HepG2 (cell line): ENCODE measurements around the gene JMY. TPM values are rescaled to one million over a fixed set of nuclear protein-coding genes. Genes with fewer than 3 reads are reported as not detected.

Experiments used
- ATAC-seq: fragments of 200-7000 bp; cut with Tn5 transposase; 3 replicates; pipeline ENCODE4 v1.9.1; 2020; ENCODE audit warnings: mild to moderate bottlenecking, moderate library complexity
- BruUV-seq: library from RNA; stranded (reverse); fragments of 400-500 nt; replicated peaks from 2 replicates; lab custom pipeline; 2021; lab: Mats Ljungman, UMichigan
- CTCF ChIA-PET: fragments of 300-600 bp; formaldehyde crosslinking; extraction: SDS; loops from one replicate; lab custom pipeline; 2021; ENCODE audit warnings: low total read pairs, inconsistent platforms, low intra/inter-chr PET ratio; lab: Yijun Ruan, JAX
- POLR2A ChIA-PET: fragments of 350-600 bp; sonication (Branson Sonifier 250); formaldehyde crosslinking; loops from one replicate; lab custom pipeline; 2020; ENCODE audit warnings: antibody characterized with exemption, inconsistent platforms; lab: Yijun Ruan, JAX
- DNase-seq: peaks from one replicate; pipeline ENCODE4 v3.0.0-alpha.2; 2015; ENCODE audit warnings: low spot score
- FAIRE-seq: peaks from 3 replicates; lab custom pipeline; 2011; peaks lifted over from hg19 to GRCh38; lab: Jason Lieb, UNC
- H2AFZ ChIP-seq: one replicate; pipeline ENCODE4 v1.6.1; 2011; ENCODE audit warnings: low read length, inconsistent platforms
- H3K27ac ChIP-seq: fragments of 300-600 bp; 3 replicates; pipeline ENCODE4 v1.8.0; 2011; ENCODE audit warnings: mixed run types, mild to moderate bottlenecking, mixed read lengths, low read length, inconsistent platforms; ENCODE audit not compliant: insufficient read depth; ENCODE audit errors: extremely low read length
- H3K27me3 ChIP-seq, 2 experiments: fragments of 200-600 bp in 1 of 2; 2 replicates in 1 of 2; 3 replicates in 1 of 2; pipeline versions ENCODE4 v1.6.0 to v1.8.0; 2011; ENCODE audit warnings: low read length in 2 of 2, mild to moderate bottlenecking in 2 of 2, moderate library complexity in 2 of 2, inconsistent platforms in 1 of 2; ENCODE audit not compliant: insufficient read depth in 2 of 2, control insufficient read depth in 1 of 2
- H3K36me3 ChIP-seq, 2 experiments: fragments of 200-600 bp in 1 of 2; replicated peaks in 1 of 2; 2 replicates in 1 of 2; 3 replicates in 1 of 2; pipeline versions ENCODE4 v1.5.1 to v1.8.0; 2011; ENCODE audit warnings: low read length in 2 of 2, inconsistent platforms in 1 of 2; ENCODE audit not compliant: insufficient read depth in 2 of 2, control insufficient read depth in 1 of 2
- H3K4me1 ChIP-seq: 2 replicates; pipeline ENCODE4 v1.5.1; 2012; ENCODE audit warnings: low read length, inconsistent platforms; ENCODE audit not compliant: insufficient read depth
- H3K4me2 ChIP-seq: 2 replicates; pipeline ENCODE4 v1.6.0; 2011; ENCODE audit warnings: low read depth, low read length, inconsistent platforms
- H3K4me3 ChIP-seq, 3 experiments: fragments of 200-600 bp in 1 of 3; sonication (generic), shearing (Covaris generic) in 1 of 3; replicated peaks in 1 of 3; 2 replicates each; pipeline ENCODE4 v1.5.1; 2011 to 2016; ENCODE audit warnings: low read length in 3 of 3, inconsistent platforms in 2 of 3, low read depth in 2 of 3, mild to moderate bottlenecking in 2 of 3, control low read depth in 1 of 3, mixed read lengths in 1 of 3; ENCODE audit not compliant: insufficient read depth in 1 of 3
- H3K79me2 ChIP-seq: one replicate; pipeline ENCODE4 v1.6.1; 2011; ENCODE audit warnings: low read length, inconsistent platforms; ENCODE audit not compliant: insufficient read depth
- H3K9ac ChIP-seq: 2 replicates; pipeline ENCODE4 v1.6.0; 2011; ENCODE audit warnings: mild to moderate bottlenecking, low read depth, low read length, inconsistent platforms; ENCODE audit not compliant: insufficient read depth
- H3K9me3 ChIP-seq: 2 replicates; pipeline ENCODE4 v1.5.1; 2012; ENCODE audit warnings: mild to moderate bottlenecking, low read length
- H4K20me1 ChIP-seq: 2 replicates; pipeline ENCODE4 v1.6.0; 2011; ENCODE audit warnings: inconsistent platforms, mild to moderate bottlenecking, low read length, moderate library complexity; ENCODE audit not compliant: insufficient read depth
- HNRNPK ChIP-seq: fragments of 200-400 bp; formaldehyde crosslinking; IDR thresholded peaks from 2 replicates; pipeline ENCODE4 v1.6.1; 2018; ENCODE audit warnings: low read length, low read depth, moderate library complexity, mild to moderate bottlenecking; ENCODE audit not compliant: poor library complexity, severe bottlenecking
- JARID2 ChIP-seq: sonication (generic); formaldehyde crosslinking; IDR thresholded peaks from 2 replicates; pipeline ENCODE4 v1.8.1; 2023; ENCODE audit warnings: missing genetic modification reagents, inconsistent platforms; ENCODE audit not compliant: insufficient replicate concordance
- MXD4 ChIP-seq: IDR thresholded peaks from 2 replicates; pipeline ENCODE4 v1.6.1; 2016; ENCODE audit warnings: mild to moderate bottlenecking, missing biosample characterization, missing genetic modification reagents
- NONO ChIP-seq, 2 experiments: fragments of 450-650 bp in 1 of 2; sonication (generic) in 1 of 2; formaldehyde crosslinking in 1 of 2; IDR thresholded peaks in 1 of 2; conservative IDR thresholded peaks in 1 of 2; 2 replicates each; pipeline versions ENCODE4 v1.6.1 to v1.8.0; 2017 to 2022; ENCODE audit warnings: mild to moderate bottlenecking in 1 of 2, missing genetic modification reagents in 1 of 2, moderate library complexity in 1 of 2
- PHF20 ChIP-seq: sonication (generic); formaldehyde crosslinking; IDR thresholded peaks from 2 replicates; pipeline ENCODE4 v1.5.0; 2020; ENCODE audit warnings: mild to moderate bottlenecking, missing genetic modification reagents
- RARG ChIP-seq: sonication (generic); formaldehyde crosslinking; IDR thresholded peaks from 2 replicates; pipeline ENCODE4 v1.4.0; 2020; ENCODE audit warnings: low read depth, mild to moderate bottlenecking, missing genetic modification reagents
- SRSF1 ChIP-seq: fragments of 200-400 bp; formaldehyde crosslinking; optimal IDR thresholded peaks from 2 replicates; pipeline ENCODE3; 2017; ENCODE audit warnings: mild to moderate bottlenecking, low read depth, low read length, moderate library complexity
- ZMYM2 ChIP-seq: sonication (generic); formaldehyde crosslinking; IDR thresholded peaks from 2 replicates; pipeline ENCODE4 v1.8.0; 2022; ENCODE audit warnings: mild to moderate bottlenecking, missing genetic modification reagents
- ZNF326 ChIP-seq: sonication (generic); formaldehyde crosslinking; IDR thresholded peaks from 2 replicates; pipeline ENCODE4 v1.4.0; 2020; ENCODE audit warnings: missing genetic modification reagents, borderline replicate concordance
- ZNF512 ChIP-seq: sonication (generic); formaldehyde crosslinking; IDR thresholded peaks from 2 replicates; pipeline ENCODE4 v1.4.0; 2020; ENCODE audit warnings: mild to moderate bottlenecking, missing genetic modification reagents
- WGBS: methylation state at CpG from one replicate; pipeline ENCODE4 v1.1.6; 2017; ENCODE audit warnings: low lambda C conversion rate; 5-methylcytosine and 5-hydroxymethylcytosine counted together
- in situ Hi-C: cut with HindIII; loops from 2 replicates; pipeline ENCODE4 v1.10.0; 2017; ENCODE audit warnings: low pct_unique_long_range_greater_than_20kb; ENCODE audit not compliant: extremely low pct_ligation_motif_present
- intact Hi-C: fragments of 100-400 bp; cut with micrococcal nuclease; formaldehyde crosslinking; loops from one replicate; pipeline ENCODE4 v1.10.0; 2022; ENCODE audit not compliant: unreplicated experiment
- polyA plus RNA-seq, 8 experiments: library from polyadenylated mRNA; depleted of rRNA in 3 of 8; stranded (reverse) in 7 of 8; unstranded in 1 of 8; fragments of >200 nt; fragmentation: Illumina TruSeq in 4 of 8; extraction: Trizol in 4 of 8; gene quantifications; 2 replicates each; pipeline versions ENCODE4 v1.2.1 to v1.2.3, GENCODE V29; 2011 to 2016; ENCODE audit warnings: low read depth in 4 of 8, missing spikeins in 1 of 8, mixed read lengths in 1 of 8; ENCODE audit not compliant: insufficient read depth in 1 of 8
- total RNA-seq, 5 experiments: library from RNA; depleted of rRNA; stranded (reverse); fragments of >200 nt; fragmentation: Illumina TruSeq; extraction: Trizol; gene quantifications; 2 replicates each; pipeline ENCODE4 v1.2.3, GENCODE V29; 2016; ENCODE audit warnings: low read depth in 1 of 5
- TF ChIP-seq, protein P1 (sequence below): sonication (generic); formaldehyde crosslinking; IDR thresholded peaks from 2 replicates; pipeline ENCODE4 v1.5.0; 2020; ENCODE audit warnings: mild to moderate bottlenecking, missing genetic modification reagents
- TF ChIP-seq, protein P2 (sequence below): sonication (generic); formaldehyde crosslinking; IDR thresholded peaks from 2 replicates; pipeline ENCODE4 v1.5.1; 2020; ENCODE audit warnings: mild to moderate bottlenecking, missing genetic modification reagents

Gene JMY
- total and polyA plus RNA-seq, 2 of the 13 experiments (the other 11 are each of a cell fraction or from before 2014, with no cell fraction given): 4.0 to 4.2 TPM

DNA sequence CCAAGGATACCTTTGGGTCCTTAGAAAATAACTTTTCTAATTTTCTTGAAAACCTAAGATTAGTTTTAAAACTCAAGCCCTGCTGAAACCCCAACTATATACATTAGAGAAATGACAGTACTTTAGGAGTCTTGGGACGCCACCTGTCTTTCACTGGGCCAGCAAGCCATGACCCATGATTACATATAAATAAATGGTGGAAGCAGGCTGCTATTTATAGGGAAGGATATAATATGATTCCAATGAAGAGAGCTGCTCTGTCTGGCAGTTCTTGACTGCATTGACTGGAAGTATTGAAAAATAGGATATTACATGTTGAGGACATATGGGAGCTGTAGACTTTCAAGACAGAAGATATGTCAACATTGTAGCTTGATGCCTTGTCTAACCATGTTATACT is 7.3 kb downstream of the JMY start:
- POLR2A ChIA-PET: no interaction called here
- TF ChIP-seq PHF20 (CRISPR knock-in tag) (no peak), ZNF512 (CRISPR knock-in tag) (no peak), MXD4 (CRISPR knock-in tag) (no peak), HNRNPK (no peak), RARG (CRISPR knock-in tag) (no peak), NONO (IDR thresholded peaks at IDR 0.05) (no peak), NONO (CRISPR knock-in tag; conservative IDR thresholded peaks at IDR 0.05) (no peak), JARID2 (CRISPR knock-in tag) (no peak), SRSF1 (no peak), ZMYM2 (no peak), ZNF326 (CRISPR knock-in tag) (no peak)
- TF ChIP-seq, protein P1, sequence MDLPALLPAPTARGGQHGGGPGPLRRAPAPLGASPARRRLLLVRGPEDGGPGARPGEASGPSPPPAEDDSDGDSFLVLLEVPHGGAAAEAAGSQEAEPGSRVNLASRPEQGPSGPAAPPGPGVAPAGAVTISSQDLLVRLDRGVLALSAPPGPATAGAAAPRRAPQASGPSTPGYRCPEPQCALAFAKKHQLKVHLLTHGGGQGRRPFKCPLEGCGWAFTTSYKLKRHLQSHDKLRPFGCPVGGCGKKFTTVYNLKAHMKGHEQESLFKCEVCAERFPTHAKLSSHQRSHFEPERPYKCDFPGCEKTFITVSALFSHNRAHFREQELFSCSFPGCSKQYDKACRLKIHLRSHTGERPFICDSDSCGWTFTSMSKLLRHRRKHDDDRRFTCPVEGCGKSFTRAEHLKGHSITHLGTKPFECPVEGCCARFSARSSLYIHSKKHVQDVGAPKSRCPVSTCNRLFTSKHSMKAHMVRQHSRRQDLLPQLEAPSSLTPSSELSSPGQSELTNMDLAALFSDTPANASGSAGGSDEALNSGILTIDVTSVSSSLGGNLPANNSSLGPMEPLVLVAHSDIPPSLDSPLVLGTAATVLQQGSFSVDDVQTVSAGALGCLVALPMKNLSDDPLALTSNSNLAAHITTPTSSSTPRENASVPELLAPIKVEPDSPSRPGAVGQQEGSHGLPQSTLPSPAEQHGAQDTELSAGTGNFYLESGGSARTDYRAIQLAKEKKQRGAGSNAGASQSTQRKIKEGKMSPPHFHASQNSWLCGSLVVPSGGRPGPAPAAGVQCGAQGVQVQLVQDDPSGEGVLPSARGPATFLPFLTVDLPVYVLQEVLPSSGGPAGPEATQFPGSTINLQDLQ (CRISPR knock-in tag): no peak
- TF ChIP-seq, protein P2, sequence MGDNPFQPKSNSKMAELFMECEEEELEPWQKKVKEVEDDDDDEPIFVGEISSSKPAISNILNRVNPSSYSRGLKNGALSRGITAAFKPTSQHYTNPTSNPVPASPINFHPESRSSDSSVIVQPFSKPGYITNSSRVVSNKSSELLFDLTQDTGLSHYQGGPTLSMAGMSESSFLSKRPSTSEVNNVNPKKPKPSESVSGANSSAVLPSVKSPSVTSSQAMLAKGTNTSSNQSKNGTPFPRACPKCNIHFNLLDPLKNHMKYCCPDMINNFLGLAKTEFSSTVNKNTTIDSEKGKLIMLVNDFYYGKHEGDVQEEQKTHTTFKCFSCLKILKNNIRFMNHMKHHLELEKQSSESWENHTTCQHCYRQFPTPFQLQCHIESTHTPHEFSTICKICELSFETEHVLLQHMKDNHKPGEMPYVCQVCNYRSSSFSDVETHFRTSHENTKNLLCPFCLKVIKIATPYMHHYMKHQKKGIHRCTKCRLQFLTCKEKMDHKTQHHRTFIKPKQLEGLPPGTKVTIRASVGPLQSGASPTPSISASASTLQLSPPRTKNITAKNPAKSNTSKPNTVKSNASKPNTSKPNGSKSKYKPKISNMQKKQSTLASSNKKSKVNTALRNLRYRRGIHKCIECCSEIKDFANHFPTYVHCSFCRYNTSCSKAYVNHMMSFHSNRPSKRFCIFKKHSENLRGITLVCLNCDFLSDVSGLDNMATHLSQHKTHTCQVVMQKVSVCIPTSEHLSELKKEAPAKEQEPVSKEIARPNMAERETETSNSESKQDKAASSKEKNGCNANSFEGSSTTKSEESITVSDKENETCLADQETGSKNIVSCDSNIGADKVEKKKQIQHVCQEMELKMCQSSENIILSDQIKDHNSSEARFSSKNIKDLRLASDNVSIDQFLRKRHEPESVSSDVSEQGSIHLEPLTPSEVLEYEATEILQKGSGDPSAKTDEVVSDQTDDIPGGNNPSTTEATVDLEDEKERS (CRISPR knock-in tag): no peak
- H3K4me2 ChIP-seq: no peak overlapping the region

More for the DNA sequence above, 7.3 kb downstream of the JMY start:
- H3K36me3 ChIP-seq: no peaks in the 10 kb centered on the region; a peak in 1 of 5 replicates
- no peak overlapping the region for H3K4me3 ChIP-seq
- no peaks in the 10 kb centered on the region for H3K9me3 ChIP-seq
- intact Hi-C loops (no loop called here), in situ Hi-C loops (no loop called here)
- BruUV-seq: no TSS peak
- H4K20me1 ChIP-seq: peaks cover 59% of the 10 kb centered on the region
- peaks cover 79% of the 10 kb centered on the region for H3K79me2 ChIP-seq
- CTCF ChIA-PET: no interaction called here
- no peak for DNase-seq
- peaks cover 31% of the 10 kb centered on the region for H3K4me1 ChIP-seq
- H3K9ac ChIP-seq: no peak overlapping the region
- no peak for ATAC-seq
- H3K27me3 ChIP-seq: no peaks in the 10 kb centered on the region
- 97% methylated on average over 1 of the region's 1 CpG for WGBS
- H3K27ac ChIP-seq: no peak overlapping the region
- H2AFZ ChIP-seq: no peak overlapping the region
- FAIRE-seq: no peak
